Measurements from ENCODE around the gene DFFB. TPM values are rescaled to one million over a fixed set of nuclear protein-coding genes. Genes with fewer than 3 reads are reported as not detected.
"Not testable (repeated sequence)": the region's sequence is repeated elsewhere in the genome, so short reads cannot be mapped to it uniquely, and the experiment has no call there.

The DFFB gene
- total RNA-seq, 1 donor from 2014 or later, result 8.5 TPM

GRCh38 chr1:3915551-3916121, 58.4 kb downstream of the DFFB start:
- H3K27ac ChIP-seq, result no peak overlapping the region
- intact Hi-C loops (cut with DNase I), result no loop called here
- no peaks in the 10 kb centered on the region for H3K36me3 ChIP-seq
- no peak for DNase-seq
- H3K4me1 ChIP-seq, result peaks cover 4% of the 10 kb centered on the region
- H3K9me3 ChIP-seq, result no peaks in the 10 kb centered on the region
- no peak for TF ChIP-seq CTCF (IDR thresholded peaks at IDR 0.05)
- no peak for ATAC-seq
- H3K27me3 ChIP-seq, result peaks cover 26% of the 10 kb centered on the region
- H3K4me3 ChIP-seq, result no peak overlapping the region

- intact Hi-C loops (cut with DNase I), result no loop called here
- TF ChIP-seq CTCF (IDR thresholded peaks at IDR 0.05), result no peak
Measured at GRCh38 chr1:3917761-3918160, 60.5 kb downstream of the DFFB start.

GRCh38 chr1:3918359-3918758, 61.1 kb downstream of the DFFB start:
- H3K27ac ChIP-seq; H3K36me3 ChIP-seq; H3K4me1 ChIP-seq; H3K4me3 ChIP-seq; H3K9me3 ChIP-seq; ATAC-seq; intact Hi-C loops (cut with DNase I): not testable (repeated sequence)
- peaks cover 11% of the 10 kb centered on the region for H3K27me3 ChIP-seq
- DNase-seq, result peak; percentile 2

More at GRCh38 chr1:3917761-3918160, 60.5 kb downstream of the DFFB start:
- Histone ChIP-seq H3K9me3 (no peaks in the 10 kb centered on the region), H3K36me3 (no peaks in the 10 kb centered on the region), H3K27ac (no peak overlapping the region), H3K4me1 (no peaks in the 10 kb centered on the region), H3K4me3 (no peak overlapping the region), H3K27me3 (peaks cover 11% of the 10 kb centered on the region)
- no peak for ATAC-seq
- peak; percentile 57 for DNase-seq

- no peak for TF ChIP-seq CTCF (IDR thresholded peaks at IDR 0.05)
- Histone ChIP-seq H3K27me3 (peaks cover 11% of the 10 kb centered on the region), H3K4me3 (no peak overlapping the region), H3K9me3 (no peaks in the 10 kb centered on the region), H3K4me1 (no peaks in the 10 kb centered on the region), H3K27ac (no peak overlapping the region), H3K36me3 (no peaks in the 10 kb centered on the region)
- ATAC-seq (no peak), DNase-seq (peak; percentile 50)
- intact Hi-C loops (cut with DNase I), result no loop called here
Measured at GRCh38 chr1:3918966-3919611, 61.8 kb downstream of the DFFB start.

GRCh38 chr1:3919706-3920105, 62.4 kb downstream of the DFFB start:
- Histone ChIP-seq H3K36me3 (no peaks in the 10 kb centered on the region), H3K4me3 (no peak overlapping the region), H3K9me3 (no peaks in the 10 kb centered on the region), H3K27ac (no peak overlapping the region), H3K27me3 (peaks cover 11% of the 10 kb centered on the region), H3K4me1 (no peaks in the 10 kb centered on the region)
- ATAC-seq (no peak), DNase-seq (peak; percentile 32)
- TF ChIP-seq CTCF (IDR thresholded peaks at IDR 0.05), result no peak
- intact Hi-C loops (cut with DNase I), result no loop called here

- peaks cover 5% of the 10 kb centered on the region for H3K27me3 ChIP-seq
- no peaks in the 10 kb centered on the region for H3K4me1 ChIP-seq
- no peak overlapping the region for H3K27ac ChIP-seq
- no peaks in the 10 kb centered on the region for H3K9me3 ChIP-seq
- DNase-seq (no peak), ATAC-seq (no peak)
- no peak for TF ChIP-seq CTCF (IDR thresholded peaks at IDR 0.05)
- H3K4me3 ChIP-seq, result peak overlapping the region; percentile 29
- no peaks in the 10 kb centered on the region for H3K36me3 ChIP-seq
- intact Hi-C loops (cut with DNase I), result no loop called here
Measured at GRCh38 chr1:3921765-3922164, 64.5 kb downstream of the DFFB start.
